ENCODE measurements around the gene SPRTN. TPM values are rescaled to one million over a fixed set of nuclear protein-coding genes. Genes with fewer than 3 reads are reported as not detected.

Gene SPRTN
- polyA plus RNA-seq, 1 donor from 2014 or later = 11.8 TPM

DNA sequence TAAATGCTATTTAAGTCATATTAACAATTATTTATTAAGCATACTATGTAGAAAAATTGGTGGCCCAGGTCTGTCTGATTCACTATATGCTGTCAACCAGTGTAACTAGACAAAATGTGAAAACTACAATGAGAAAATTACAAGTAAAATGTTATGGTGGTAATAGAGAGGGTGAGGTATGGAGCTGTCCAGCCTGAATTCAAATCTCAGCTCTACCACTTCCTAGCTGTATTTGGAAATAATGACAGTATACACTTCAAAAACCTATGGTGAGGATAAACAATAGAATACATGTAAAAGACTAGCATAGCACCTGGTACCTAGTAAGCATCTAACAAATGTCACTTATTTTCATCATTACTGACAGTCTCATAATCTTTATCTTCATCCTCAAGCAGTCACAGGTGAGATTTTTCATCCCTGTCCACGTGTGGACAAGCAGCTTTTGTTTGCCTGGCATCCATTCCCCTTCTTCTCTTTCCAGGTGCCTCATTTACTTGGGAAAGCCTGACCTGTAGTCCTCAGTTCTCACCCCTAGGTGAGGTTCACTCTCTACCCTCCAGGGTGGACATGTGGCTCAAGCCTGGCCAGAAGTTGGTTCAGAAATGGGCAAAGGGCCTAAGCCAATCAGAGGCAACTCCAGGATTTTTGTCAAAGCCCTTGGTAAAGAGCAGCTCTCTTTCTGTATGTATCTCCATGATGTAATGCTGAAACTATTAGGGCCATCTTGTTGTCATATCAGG, 54.5 kb downstream of the SPRTN start:
- Histone ChIP-seq H3K27me3 (ENCODE audit: insufficient read depth, low read depth, low read length) (no peaks in the 10 kb centered on the region), H3K36me3 (ENCODE audit: insufficient read depth, low read length) (no peaks in the 10 kb centered on the region), H3K9ac (ENCODE audit: low read length) (no peak overlapping the region), H4K20me1 (ENCODE audit: insufficient read depth) (no peaks in the 10 kb centered on the region), H3K9me2 (ENCODE audit: insufficient read depth, low read length) (no peaks in the 10 kb centered on the region), H3K4me3 (ENCODE audit: low read length) (no peak overlapping the region), H3K9me3 (ENCODE audit: low read length) (no peaks in the 10 kb centered on the region), H3F3A (ENCODE audit: insufficient read depth, low read length, poor library complexity, severe bottlenecking) (no peaks in the 10 kb centered on the region), H3K27ac (ENCODE audit: low read length) (no peak overlapping the region), H3K79me2 (replicated peaks; ENCODE audit: insufficient read depth, low read length) (peaks cover 8% of the 10 kb centered on the region), H3K4me2 (ENCODE audit: low read length) (no peak overlapping the region), H2AFZ (ENCODE audit: low read depth, low read length) (no peak overlapping the region)
- no peak for TF ChIP-seq SMC3 (conservative IDR thresholded peaks at IDR 0.05; ENCODE audit: poor library complexity)
- no peak for TF ChIP-seq EP300 (conservative IDR thresholded peaks at IDR 0.05; ENCODE audit: poor library complexity, severe bottlenecking)
- TF ChIP-seq TAF1 (IDR thresholded peaks at IDR 0.05; ENCODE audit: low read depth) = no peak
- TF ChIP-seq RAD21 (conservative IDR thresholded peaks at IDR 0.05) = no peak
- TF ChIP-seq, protein P1, sequence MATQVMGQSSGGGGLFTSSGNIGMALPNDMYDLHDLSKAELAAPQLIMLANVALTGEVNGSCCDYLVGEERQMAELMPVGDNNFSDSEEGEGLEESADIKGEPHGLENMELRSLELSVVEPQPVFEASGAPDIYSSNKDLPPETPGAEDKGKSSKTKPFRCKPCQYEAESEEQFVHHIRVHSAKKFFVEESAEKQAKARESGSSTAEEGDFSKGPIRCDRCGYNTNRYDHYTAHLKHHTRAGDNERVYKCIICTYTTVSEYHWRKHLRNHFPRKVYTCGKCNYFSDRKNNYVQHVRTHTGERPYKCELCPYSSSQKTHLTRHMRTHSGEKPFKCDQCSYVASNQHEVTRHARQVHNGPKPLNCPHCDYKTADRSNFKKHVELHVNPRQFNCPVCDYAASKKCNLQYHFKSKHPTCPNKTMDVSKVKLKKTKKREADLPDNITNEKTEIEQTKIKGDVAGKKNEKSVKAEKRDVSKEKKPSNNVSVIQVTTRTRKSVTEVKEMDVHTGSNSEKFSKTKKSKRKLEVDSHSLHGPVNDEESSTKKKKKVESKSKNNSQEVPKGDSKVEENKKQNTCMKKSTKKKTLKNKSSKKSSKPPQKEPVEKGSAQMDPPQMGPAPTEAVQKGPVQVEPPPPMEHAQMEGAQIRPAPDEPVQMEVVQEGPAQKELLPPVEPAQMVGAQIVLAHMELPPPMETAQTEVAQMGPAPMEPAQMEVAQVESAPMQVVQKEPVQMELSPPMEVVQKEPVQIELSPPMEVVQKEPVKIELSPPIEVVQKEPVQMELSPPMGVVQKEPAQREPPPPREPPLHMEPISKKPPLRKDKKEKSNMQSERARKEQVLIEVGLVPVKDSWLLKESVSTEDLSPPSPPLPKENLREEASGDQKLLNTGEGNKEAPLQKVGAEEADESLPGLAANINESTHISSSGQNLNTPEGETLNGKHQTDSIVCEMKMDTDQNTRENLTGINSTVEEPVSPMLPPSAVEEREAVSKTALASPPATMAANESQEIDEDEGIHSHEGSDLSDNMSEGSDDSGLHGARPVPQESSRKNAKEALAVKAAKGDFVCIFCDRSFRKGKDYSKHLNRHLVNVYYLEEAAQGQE (IDR thresholded peaks at IDR 0.05; ENCODE audit: borderline replicate concordance) = no peak
- TF ChIP-seq, protein P2, sequence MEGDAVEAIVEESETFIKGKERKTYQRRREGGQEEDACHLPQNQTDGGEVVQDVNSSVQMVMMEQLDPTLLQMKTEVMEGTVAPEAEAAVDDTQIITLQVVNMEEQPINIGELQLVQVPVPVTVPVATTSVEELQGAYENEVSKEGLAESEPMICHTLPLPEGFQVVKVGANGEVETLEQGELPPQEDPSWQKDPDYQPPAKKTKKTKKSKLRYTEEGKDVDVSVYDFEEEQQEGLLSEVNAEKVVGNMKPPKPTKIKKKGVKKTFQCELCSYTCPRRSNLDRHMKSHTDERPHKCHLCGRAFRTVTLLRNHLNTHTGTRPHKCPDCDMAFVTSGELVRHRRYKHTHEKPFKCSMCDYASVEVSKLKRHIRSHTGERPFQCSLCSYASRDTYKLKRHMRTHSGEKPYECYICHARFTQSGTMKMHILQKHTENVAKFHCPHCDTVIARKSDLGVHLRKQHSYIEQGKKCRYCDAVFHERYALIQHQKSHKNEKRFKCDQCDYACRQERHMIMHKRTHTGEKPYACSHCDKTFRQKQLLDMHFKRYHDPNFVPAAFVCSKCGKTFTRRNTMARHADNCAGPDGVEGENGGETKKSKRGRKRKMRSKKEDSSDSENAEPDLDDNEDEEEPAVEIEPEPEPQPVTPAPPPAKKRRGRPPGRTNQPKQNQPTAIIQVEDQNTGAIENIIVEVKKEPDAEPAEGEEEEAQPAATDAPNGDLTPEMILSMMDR (IDR thresholded peaks at IDR 0.05; ENCODE audit: poor library complexity, severe bottlenecking) = no peak
- no peak for TF ChIP-seq MXI1 (conservative IDR thresholded peaks at IDR 0.05; ENCODE audit: poor library complexity, severe bottlenecking)
- TF ChIP-seq POLR2AphosphoS5 (IDR thresholded peaks at IDR 0.05) = no peak

DNA sequence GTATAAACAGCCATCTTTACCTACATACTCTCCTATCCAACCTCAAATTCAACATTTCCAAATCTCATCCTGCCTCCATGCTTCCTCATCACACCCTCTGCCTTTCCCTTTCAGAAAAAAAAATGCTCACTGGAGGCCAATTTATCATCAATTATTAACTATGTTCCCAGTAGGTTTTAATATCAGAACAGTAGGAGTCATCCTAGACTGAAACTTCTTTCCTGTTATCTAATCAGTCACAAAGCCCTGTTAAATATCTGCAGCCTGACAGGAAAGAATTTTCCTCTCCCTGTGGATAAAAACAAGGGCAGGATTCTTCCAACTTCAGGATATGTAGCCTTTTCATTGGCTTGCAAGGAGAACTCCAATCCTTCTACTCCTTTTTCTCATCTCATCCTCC, 55.6 kb downstream of the SPRTN start:
- Histone ChIP-seq H3K9me2 (ENCODE audit: insufficient read depth, low read length) (no peaks in the 10 kb centered on the region), H3K4me2 (ENCODE audit: low read length) (no peak overlapping the region), H3K9me3 (ENCODE audit: low read length) (no peaks in the 10 kb centered on the region), H3K27ac (ENCODE audit: low read length) (no peak overlapping the region), H3K79me2 (replicated peaks; ENCODE audit: insufficient read depth, low read length) (peaks cover 8% of the 10 kb centered on the region), H2AFZ (ENCODE audit: low read depth, low read length) (no peak overlapping the region), H3K9ac (ENCODE audit: low read length) (no peak overlapping the region), H4K20me1 (ENCODE audit: insufficient read depth) (no peaks in the 10 kb centered on the region), H3K36me3 (ENCODE audit: insufficient read depth, low read length) (no peaks in the 10 kb centered on the region), H3K27me3 (ENCODE audit: insufficient read depth, low read depth, low read length) (no peaks in the 10 kb centered on the region), H3F3A (ENCODE audit: insufficient read depth, low read length, poor library complexity, severe bottlenecking) (no peaks in the 10 kb centered on the region), H3K4me3 (ENCODE audit: low read length) (no peak overlapping the region)
- TF ChIP-seq, protein P1 (IDR thresholded peaks at IDR 0.05; ENCODE audit: borderline replicate concordance) = no peak
- TF ChIP-seq EZH2 (IDR thresholded peaks at IDR 0.05; ENCODE audit: borderline replicate concordance, insufficient read depth, low read length, poor library complexity, severe bottlenecking) = no peak
- TF ChIP-seq TAF1 (IDR thresholded peaks at IDR 0.05; ENCODE audit: low read depth) = no peak
- TF ChIP-seq, protein P2 (IDR thresholded peaks at IDR 0.05; ENCODE audit: poor library complexity, severe bottlenecking) = no peak
- TF ChIP-seq RAD21 (conservative IDR thresholded peaks at IDR 0.05) = no peak
- no peak for TF ChIP-seq SMC3 (conservative IDR thresholded peaks at IDR 0.05; ENCODE audit: poor library complexity)
- no peak for TF ChIP-seq EP300 (conservative IDR thresholded peaks at IDR 0.05; ENCODE audit: poor library complexity, severe bottlenecking)
- TF ChIP-seq MXI1 (conservative IDR thresholded peaks at IDR 0.05; ENCODE audit: poor library complexity, severe bottlenecking) = no peak
- no peak for TF ChIP-seq POLR2AphosphoS5 (IDR thresholded peaks at IDR 0.05)

Measured in neural cell (in vitro differentiated cells).